IMR-90 (cell line): ENCODE data around the gene TRUB2. TPM values are rescaled to one million over a fixed set of nuclear protein-coding genes. Genes with fewer than 3 reads are reported as not detected.

Source experiments
- ATAC-seq: fragments of 200-7000 bp; cut with Tn5 transposase; 2 replicates; pipeline ENCODE4 v1.9.1; 2020; ENCODE audit warnings: low read depth, mild to moderate bottlenecking, moderate library complexity
- BruUV-seq: library from RNA; stranded (reverse); fragments of 400-500 nt; replicated peaks from 2 replicates; lab custom pipeline; 2021; lab: Mats Ljungman, UMichigan
- CTCF ChIA-PET: fragments of 300-600 bp; formaldehyde crosslinking; extraction: SDS; loops from one replicate; lab custom pipeline; 2021; ENCODE audit warnings: antibody characterized with exemption; lab: Yijun Ruan, JAX
- POLR2A ChIA-PET: fragments of 300-600 bp; sonication (Branson Sonifier 250); formaldehyde crosslinking; loops from one replicate; lab custom pipeline; 2022; ENCODE audit warnings: antibody characterized with exemption; ENCODE audit not compliant: unreplicated experiment; lab: Charles Lee
- DNase-seq: peaks from one replicate; pipeline ENCODE4 v3.0.0; 2013
- H2AFZ ChIP-seq: replicated peaks from 2 replicates; pipeline ENCODE3; 2013; ENCODE audit warnings: low read length, mild to moderate bottlenecking; ENCODE audit not compliant: poor library complexity
- H2AK5ac ChIP-seq: 2 replicates; pipeline ENCODE4 v1.6.1; 2013; ENCODE audit warnings: low read depth, low read length, inconsistent platforms
- H2AK9ac ChIP-seq: replicated peaks from 2 replicates; pipeline ENCODE3; 2013; ENCODE audit warnings: mild to moderate bottlenecking, low read depth, low read length, moderate library complexity; ENCODE audit not compliant: poor library complexity
- H2BK120ac ChIP-seq: 2 replicates; pipeline ENCODE4 v1.6.1; 2013; ENCODE audit warnings: low read depth, low read length, inconsistent platforms
- H2BK15ac ChIP-seq: 3 replicates; pipeline ENCODE4 v1.6.1; 2013; ENCODE audit warnings: low read depth, low read length, inconsistent platforms
- H2BK20ac ChIP-seq: 2 replicates; pipeline ENCODE4 v1.6.1; 2013; ENCODE audit warnings: low read depth, mild to moderate bottlenecking, inconsistent platforms, low read length, moderate library complexity
- H2BK5ac ChIP-seq: 2 replicates; pipeline ENCODE4 v1.6.1; 2013; ENCODE audit warnings: mild to moderate bottlenecking, low read depth, low read length, inconsistent platforms; ENCODE audit not compliant: poor library complexity, severe bottlenecking
- H3K14ac ChIP-seq: replicated peaks from 2 replicates; pipeline ENCODE4 v1.6.1; 2013; ENCODE audit warnings: low read depth, low read length, inconsistent platforms
- H3K18ac ChIP-seq: 2 replicates; pipeline ENCODE4 v1.6.1; 2013; ENCODE audit warnings: low read depth, low read length, control low read depth
- H3K23ac ChIP-seq: 2 replicates; pipeline ENCODE4 v1.6.1; 2013; ENCODE audit warnings: low read depth, low read length, inconsistent platforms
- H3K27ac ChIP-seq: 2 replicates; pipeline ENCODE4 v1.5.1; 2013; ENCODE audit warnings: mild to moderate bottlenecking, control low read depth, low read length; ENCODE audit not compliant: insufficient read depth
- H3K27me3 ChIP-seq: 2 replicates; pipeline ENCODE4 v1.6.1; 2013; ENCODE audit warnings: low read length; ENCODE audit not compliant: control insufficient read depth, insufficient read depth
- H3K36me3 ChIP-seq: 2 replicates; pipeline ENCODE4 v1.6.1; 2013; ENCODE audit warnings: low read length, mixed read lengths; ENCODE audit not compliant: control insufficient read depth, insufficient read depth
- H3K4ac ChIP-seq: 2 replicates; pipeline ENCODE4 v1.6.1; 2013; ENCODE audit warnings: low read depth, low read length, inconsistent platforms
- H3K4me1 ChIP-seq: 2 replicates; pipeline ENCODE4 v1.6.1; 2013; ENCODE audit warnings: low read length, mixed read lengths; ENCODE audit not compliant: control insufficient read depth, insufficient read depth
- H3K4me2 ChIP-seq: 2 replicates; pipeline ENCODE4 v1.6.1; 2013; ENCODE audit warnings: low read depth, mild to moderate bottlenecking, control low read depth, low read length, moderate library complexity
- H3K4me3 ChIP-seq: 2 replicates; pipeline ENCODE4 v1.5.1; 2013; ENCODE audit warnings: low read depth, mild to moderate bottlenecking, control low read depth, low read length, moderate library complexity; ENCODE audit not compliant: insufficient read depth
- H3K56ac ChIP-seq: 2 replicates; pipeline ENCODE4 v1.6.1; 2013; ENCODE audit warnings: low read length, inconsistent platforms; ENCODE audit not compliant: insufficient read depth; ENCODE audit errors: extremely low read depth
- H3K79me1 ChIP-seq, 2 experiments: 2 replicates each; pipeline ENCODE4 v1.6.1; 2013; ENCODE audit warnings: low read length in 2 of 2, inconsistent platforms in 1 of 2, low read depth in 1 of 2
- H3K9ac ChIP-seq: 2 replicates; pipeline ENCODE4 v1.6.1; 2013; ENCODE audit warnings: low read depth, low read length, control low read depth
- H3K9me1 ChIP-seq: 2 replicates; pipeline ENCODE4 v1.6.1; 2013; ENCODE audit warnings: low read length, inconsistent platforms; ENCODE audit not compliant: insufficient read depth
- H3K9me3 ChIP-seq: 2 replicates; pipeline ENCODE4 v1.6.1; 2013; ENCODE audit warnings: low read length; ENCODE audit not compliant: control insufficient read depth, insufficient read depth
- H4K20me1 ChIP-seq: 2 replicates; pipeline ENCODE4 v1.6.1; 2013; ENCODE audit warnings: low read length, inconsistent platforms; ENCODE audit not compliant: insufficient read depth
- H4K5ac ChIP-seq: 2 replicates; pipeline ENCODE4 v1.6.1; 2013; ENCODE audit warnings: mild to moderate bottlenecking, low read depth, low read length, control low read depth
- H4K8ac ChIP-seq, 2 experiments: 2 replicates each; pipeline ENCODE4 v1.6.1; 2013; ENCODE audit warnings: low read depth in 2 of 2, low read length in 2 of 2, control low read depth in 1 of 2, inconsistent platforms in 1 of 2
- H4K91ac ChIP-seq: 2 replicates; pipeline ENCODE4 v1.6.1; 2013; ENCODE audit warnings: low read depth, low read length, inconsistent platforms; ENCODE audit not compliant: insufficient read depth
- BHLHE40 ChIP-seq: fragments of 150-350 bp; IDR thresholded peaks from 2 replicates; pipeline ENCODE4 v1.6.1; 2016; ENCODE audit warnings: mild to moderate bottlenecking, low read depth, low read length
- CEBPB ChIP-seq: IDR thresholded peaks from 2 replicates; pipeline ENCODE4 v1.6.1; 2012; ENCODE audit warnings: low read depth, low read length, improper control_type of control experiment
- CHD1 ChIP-seq: IDR thresholded peaks from 2 replicates; pipeline ENCODE4 v1.6.1; 2012; ENCODE audit warnings: low read depth, low read length, improper control_type of control experiment
- FOS ChIP-seq: fragments of 150-350 bp; IDR thresholded peaks from 2 replicates; pipeline ENCODE4 v1.6.1; 2016; ENCODE audit warnings: low read depth, low read length
- MAZ ChIP-seq: IDR thresholded peaks from 2 replicates; pipeline ENCODE4 v1.6.1; 2012; ENCODE audit warnings: low read depth, mild to moderate bottlenecking, low read length, improper control_type of control experiment, moderate library complexity, borderline replicate concordance
- MXI1 ChIP-seq: IDR thresholded peaks from 2 replicates; pipeline ENCODE4 v1.6.1; 2012; ENCODE audit warnings: low read depth, mild to moderate bottlenecking, low read length, moderate library complexity, borderline replicate concordance
- NFE2L2 ChIP-seq: fragments of 150-350 bp; IDR thresholded peaks from 2 replicates; pipeline ENCODE4 v1.6.1; 2016; ENCODE audit warnings: low read depth, mild to moderate bottlenecking, low read length
- POLR2A ChIP-seq: IDR thresholded peaks from 2 replicates; pipeline ENCODE4 v1.6.1; 2012; ENCODE audit warnings: mild to moderate bottlenecking, low read depth, low read length
- RCOR1 ChIP-seq: IDR thresholded peaks from 2 replicates; pipeline ENCODE4 v1.6.1; 2012; ENCODE audit warnings: mild to moderate bottlenecking, low read length, improper control_type of control experiment; ENCODE audit not compliant: insufficient replicate concordance
- SMC3 ChIP-seq: fragments of 150-350 bp; IDR thresholded peaks from 2 replicates; pipeline ENCODE4 v1.6.1; 2016; ENCODE audit warnings: low read depth, mild to moderate bottlenecking, antibody characterized with exemption, low read length, moderate library complexity
- USF2 ChIP-seq: fragments of 150-350 bp; IDR thresholded peaks from 2 replicates; pipeline ENCODE4 v1.6.1; 2017; ENCODE audit warnings: mild to moderate bottlenecking, antibody characterized with exemption, low read length, low read depth
- WGBS, 2 experiments: methylation state at CpG; one replicate each; pipeline versions ENCODE4 v1.1.5 to v1.1.7; 2013; ENCODE audit warnings: missing lambda C conversion rate in 2 of 2; ENCODE audit not compliant: insufficient read length in 1 of 2; ENCODE audit errors: extremely low coverage in 2 of 2; 5-methylcytosine and 5-hydroxymethylcytosine counted together
- dilution Hi-C: fragments of 300-500 bp; cut with HindIII; formaldehyde crosslinking; loops from one replicate; pipeline ENCODE4 v1.14.3; 2018; ENCODE audit warnings: low sequenced_read_pairs; ENCODE audit not compliant: unreplicated experiment
- in situ Hi-C: fragments of 300-500 bp; cut with MboI; formaldehyde crosslinking; loops from 3 replicates; pipeline ENCODE4 v1.14.3; 2019; ENCODE audit warnings: low sequenced_read_pairs, inconsistent platforms, mixed read lengths
- intact Hi-C: fragments of 100-400 bp; cut with micrococcal nuclease; formaldehyde crosslinking; loops from 2 replicates; pipeline ENCODE4 v1.10.0; 2022
- polyA plus RNA-seq, 3 experiments: library from polyadenylated mRNA; depleted of rRNA; stranded (reverse); fragments of >200 nt; gene quantifications; 2 replicates each; pipeline ENCODE4 v1.2.3, GENCODE V29; 2012; ENCODE audit warnings: low replicate concordance in 1 of 3
- total RNA-seq: library from RNA; depleted of rRNA; stranded (reverse); fragments of >200 nt; gene quantifications from 2 replicates; pipeline ENCODE4 v1.2.3, GENCODE V29; 2012
- TF ChIP-seq, protein P1 (sequence below): fragments of 150-350 bp; IDR thresholded peaks from 2 replicates; pipeline ENCODE4 v1.6.1; 2016; ENCODE audit warnings: low read depth, mild to moderate bottlenecking, low read length, moderate library complexity, borderline replicate concordance

Gene TRUB2
- total and polyA plus RNA-seq, 2 of the 4 experiments (the other 2 are of a cell fraction), result 18.0 to 21.3 TPM

DNA sequence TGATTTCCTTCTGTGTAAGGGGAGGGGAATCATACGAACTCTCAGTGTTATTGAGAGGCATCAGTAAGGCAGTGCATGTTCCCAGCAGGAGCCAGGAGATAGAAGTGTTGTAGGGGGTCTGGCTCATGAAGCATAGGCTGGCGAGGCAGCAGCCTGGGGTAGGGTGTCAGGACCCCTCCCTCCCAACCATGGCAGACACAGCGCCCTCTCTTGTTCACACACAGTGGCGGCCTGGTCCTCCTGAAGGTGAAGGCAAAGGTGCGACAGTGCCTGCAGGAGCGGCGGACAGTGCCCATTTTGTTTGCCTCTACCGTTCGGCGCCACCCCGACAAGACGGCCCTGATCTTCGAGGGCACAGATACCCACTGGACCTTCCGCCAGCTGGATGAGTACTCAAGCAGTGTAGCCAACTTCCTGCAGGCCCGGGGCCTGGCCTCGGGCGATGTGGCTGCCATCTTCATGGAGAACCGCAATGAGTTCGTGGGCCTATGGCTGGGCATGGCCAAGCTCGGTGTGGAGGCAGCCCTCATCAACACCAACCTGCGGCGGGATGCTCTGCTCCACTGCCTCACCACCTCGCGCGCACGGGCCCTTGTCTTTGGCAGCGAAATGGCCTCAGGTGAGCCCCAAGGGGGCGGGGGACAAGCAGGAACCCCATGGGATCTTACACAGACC, 22.8 kb upstream of the TRUB2 start:
- Histone ChIP-seq H2AK5ac (no peak overlapping the region), H3K4me3 (no peak overlapping the region), H2AK9ac (peak overlapping the region; percentile 61), H3K4me1 (0 out of 2 replicates have a peak, but pooled peaks cover 1% of the 10 kb centered on the region), H3K27ac (no peak overlapping the region), H2BK120ac (no peak overlapping the region), H2BK15ac (no peak overlapping the region), H4K8ac (no peak overlapping the region), H3K14ac (no peak overlapping the region), H3K9me1 (peaks cover 3% of the 10 kb centered on the region; the same call in 1 of the 2 replicates), H3K4me2 (no peak overlapping the region), H3K36me3 (peaks cover 43% of the 10 kb centered on the region), H2BK5ac (no peak overlapping the region), H3K4ac (no peak overlapping the region), H4K5ac (no peak overlapping the region), H3K9me3 (no peaks in the 10 kb centered on the region), H3K79me1 (peaks cover 4 to 34% of the 10 kb centered on the region in 2 experiments; a peak in 3 of 4 replicates), H2AFZ (no peak overlapping the region), H4K91ac (no peak overlapping the region), H4K20me1 (peaks cover 3% of the 10 kb centered on the region; the same call in 1 of the 2 replicates), H2BK20ac (no peak overlapping the region), H3K27me3 (no peaks in the 10 kb centered on the region), H3K23ac (no peak overlapping the region), H3K18ac (no peak overlapping the region), H3K9ac (no peak overlapping the region), H3K56ac (no peak overlapping the region)
- 99% methylated on average over 18 of the region's 28 CpGs; no CpG with 5 or more reads in 1 of the 2 experiments for WGBS, 2 experiments
- no TSS peak for BruUV-seq
- TF ChIP-seq, protein P1, sequence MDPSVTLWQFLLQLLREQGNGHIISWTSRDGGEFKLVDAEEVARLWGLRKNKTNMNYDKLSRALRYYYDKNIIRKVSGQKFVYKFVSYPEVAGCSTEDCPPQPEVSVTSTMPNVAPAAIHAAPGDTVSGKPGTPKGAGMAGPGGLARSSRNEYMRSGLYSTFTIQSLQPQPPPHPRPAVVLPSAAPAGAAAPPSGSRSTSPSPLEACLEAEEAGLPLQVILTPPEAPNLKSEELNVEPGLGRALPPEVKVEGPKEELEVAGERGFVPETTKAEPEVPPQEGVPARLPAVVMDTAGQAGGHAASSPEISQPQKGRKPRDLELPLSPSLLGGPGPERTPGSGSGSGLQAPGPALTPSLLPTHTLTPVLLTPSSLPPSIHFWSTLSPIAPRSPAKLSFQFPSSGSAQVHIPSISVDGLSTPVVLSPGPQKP, result no peak
- TF ChIP-seq RCOR1 (no peak), MXI1 (no peak), BHLHE40 (no peak), POLR2A (no peak), FOS (no peak), CHD1 (no peak), MAZ (no peak), USF2 (no peak), NFE2L2 (no peak), CEBPB (no peak), SMC3 (no peak)
- no peak for ATAC-seq
- dilution Hi-C loops, result no loop called here
- intact Hi-C loops, result no loop called here
- POLR2A ChIA-PET, result interaction anchor here (0.6 kb wide), 1 partner anchor 243 kb away, joined by 3 read pairs; no protein-coding TSS in a partner anchor
- no peak for DNase-seq
- CTCF ChIA-PET, result no interaction called here
- in situ Hi-C loops, result no loop called here
